Neural progenitor cell (in vitro differentiated cells): ENCODE results near the gene RRN3. TPM values are rescaled to one million over a fixed set of nuclear protein-coding genes. Genes with fewer than 3 reads are reported as not detected.

Experiments used
- DNase-seq: peaks from one replicate; pipeline ENCODE4 v3.0.0-alpha.2; 2016; ENCODE audit warnings: low spot score
- H2AFZ ChIP-seq: fragments of 200-600 bp; sonication (generic); replicated peaks from 2 replicates; pipeline ENCODE4 v1.6.1; 2016; ENCODE audit warnings: antibody characterized with exemption
- H3F3A ChIP-seq: fragments of 200-600 bp; sonication (generic); 2 replicates; pipeline ENCODE4 v1.6.1; 2016; ENCODE audit warnings: antibody characterized with exemption, low read depth
- H3K27ac ChIP-seq: fragments of 200-600 bp; sonication (generic); 2 replicates; pipeline ENCODE4 v1.5.1; 2016; ENCODE audit warnings: mild to moderate bottlenecking
- H3K27me3 ChIP-seq: fragments of 200-600 bp; sonication (generic); 2 replicates; pipeline ENCODE4 v1.6.1; 2016; ENCODE audit warnings: mild to moderate bottlenecking, moderate library complexity
- H3K36me3 ChIP-seq: fragments of 200-600 bp; sonication (generic); 2 replicates; pipeline ENCODE4 v1.5.1; 2016
- H3K4me1 ChIP-seq: fragments of 200-600 bp; sonication (generic); 2 replicates; pipeline ENCODE4 v1.6.1; 2016; ENCODE audit warnings: mixed run types
- H3K4me2 ChIP-seq: fragments of 200-600 bp; sonication (generic); 2 replicates; pipeline ENCODE4 v1.6.1; 2016
- H3K4me3 ChIP-seq: fragments of 200-600 bp; sonication (generic); 2 replicates; pipeline ENCODE4 v1.5.1; 2016
- H3K79me2 ChIP-seq: fragments of 200-600 bp; sonication (generic); 2 replicates; pipeline ENCODE4 v1.6.1; 2016; ENCODE audit warnings: low read depth
- H3K9ac ChIP-seq: fragments of 200-600 bp; sonication (generic); 2 replicates; pipeline ENCODE4 v1.6.1; 2016
- H3K9me3 ChIP-seq: fragments of 200-600 bp; sonication (generic); 2 replicates; pipeline ENCODE4 v1.5.1; 2016; ENCODE audit warnings: low read depth
- H4K20me1 ChIP-seq: fragments of 200-600 bp; sonication (generic); 2 replicates; pipeline ENCODE4 v1.6.1; 2016; ENCODE audit warnings: low read depth
- H3K27ac Mint-ChIP-seq: 3 replicates; pipeline ENCODE4 v1.8.0; 2021; ENCODE audit warnings: mixed read lengths
- H3K27me3 Mint-ChIP-seq: 2 replicates; pipeline ENCODE4 v1.8.0; 2022; ENCODE audit warnings: low read depth, mild to moderate bottlenecking, inconsistent platforms, moderate library complexity, mixed read lengths; ENCODE audit not compliant: insufficient read depth
- H3K36me3 Mint-ChIP-seq: 3 replicates; pipeline ENCODE4 v1.8.0; 2021; ENCODE audit warnings: mixed read lengths
- H3K4me1 Mint-ChIP-seq: 3 replicates; pipeline ENCODE4 v1.8.0; 2021; ENCODE audit warnings: mixed read lengths
- H3K4me3 Mint-ChIP-seq: 3 replicates; pipeline ENCODE4 v1.8.0; 2021; ENCODE audit warnings: mild to moderate bottlenecking, moderate library complexity, mixed read lengths
- H3K9me3 Mint-ChIP-seq: 3 replicates; pipeline ENCODE4 v1.8.0; 2020; ENCODE audit warnings: mixed read lengths
- EZH2 ChIP-seq: fragments of 200-600 bp; sonication (generic); IDR thresholded peaks from 2 replicates; pipeline ENCODE4 v1.6.1; 2017; ENCODE audit warnings: antibody characterized with exemption, mild to moderate bottlenecking, moderate library complexity
- EZH2phosphoT487 ChIP-seq: fragments of 200-600 bp; sonication (generic); IDR thresholded peaks from 2 replicates; pipeline ENCODE4 v1.6.1; 2017; ENCODE audit warnings: antibody characterized with exemption
- total RNA-seq: library from RNA; depleted of rRNA; stranded (reverse); fragments of >200 nt; gene quantifications from 2 replicates; pipeline ENCODE4 v1.2.3, GENCODE V29; 2015; ENCODE audit warnings: low replicate concordance
- TF ChIP-seq, protein P1 (sequence below): fragments of 200-600 bp; sonication (generic); IDR thresholded peaks from 2 replicates; pipeline ENCODE4 v1.5.1; 2017; ENCODE audit warnings: antibody characterized with exemption, mild to moderate bottlenecking

RRN3 gene
- total RNA-seq, 1 donor from 2014 or later: 39.1 TPM

DNA sequence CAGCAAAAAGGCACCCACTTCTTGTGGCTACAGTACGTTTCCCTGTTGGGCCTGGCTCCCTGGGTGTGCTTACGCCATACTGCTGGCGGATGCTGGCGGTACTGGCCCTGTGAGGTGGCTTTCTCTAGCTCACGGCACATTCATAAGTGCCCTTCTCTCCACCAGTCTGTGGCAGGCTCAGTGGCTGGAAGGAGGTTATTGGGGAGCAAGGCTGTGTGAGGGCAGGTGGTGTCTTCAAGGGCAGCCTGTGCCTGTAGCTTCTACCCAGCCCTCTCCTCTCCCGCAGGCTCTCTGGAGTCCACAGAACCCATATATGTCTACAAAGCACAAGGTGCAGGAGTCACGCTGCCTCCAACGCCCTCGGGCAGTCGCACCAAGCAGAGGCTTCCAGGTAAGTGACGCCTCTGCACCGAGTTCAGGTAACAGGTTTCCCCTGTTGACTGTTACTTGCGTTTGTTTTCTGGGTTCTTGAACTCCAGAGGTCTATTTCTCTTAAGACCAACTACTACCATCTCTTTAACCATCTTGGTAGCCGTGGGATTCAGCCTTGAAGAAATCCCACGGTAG lies 58.8 kb downstream of the RRN3 start:
- Mint-ChIP-seq H3K36me3 (peaks cover 31% of the 10 kb centered on the region), H3K27ac (no peak overlapping the region), H3K4me1 (peaks cover 4% of the 10 kb centered on the region), H3K9me3 (no peaks in the 10 kb centered on the region), H3K27me3 (peaks cover 3% of the 10 kb centered on the region), H3K4me3 (no peak overlapping the region)
- Histone ChIP-seq H3K27ac (no peak overlapping the region), H3K9ac (no peak overlapping the region), H2AFZ (no peak overlapping the region), H3K36me3 (no peaks in the 10 kb centered on the region), H3K4me3 (no peak overlapping the region), H3K4me2 (no peak overlapping the region), H3F3A (no peaks in the 10 kb centered on the region), H3K9me3 (no peaks in the 10 kb centered on the region), H4K20me1 (no peaks in the 10 kb centered on the region), H3K79me2 (no peaks in the 10 kb centered on the region), H3K4me1 (no peaks in the 10 kb centered on the region), H3K27me3 (no peaks in the 10 kb centered on the region)
- TF ChIP-seq, protein P1, sequence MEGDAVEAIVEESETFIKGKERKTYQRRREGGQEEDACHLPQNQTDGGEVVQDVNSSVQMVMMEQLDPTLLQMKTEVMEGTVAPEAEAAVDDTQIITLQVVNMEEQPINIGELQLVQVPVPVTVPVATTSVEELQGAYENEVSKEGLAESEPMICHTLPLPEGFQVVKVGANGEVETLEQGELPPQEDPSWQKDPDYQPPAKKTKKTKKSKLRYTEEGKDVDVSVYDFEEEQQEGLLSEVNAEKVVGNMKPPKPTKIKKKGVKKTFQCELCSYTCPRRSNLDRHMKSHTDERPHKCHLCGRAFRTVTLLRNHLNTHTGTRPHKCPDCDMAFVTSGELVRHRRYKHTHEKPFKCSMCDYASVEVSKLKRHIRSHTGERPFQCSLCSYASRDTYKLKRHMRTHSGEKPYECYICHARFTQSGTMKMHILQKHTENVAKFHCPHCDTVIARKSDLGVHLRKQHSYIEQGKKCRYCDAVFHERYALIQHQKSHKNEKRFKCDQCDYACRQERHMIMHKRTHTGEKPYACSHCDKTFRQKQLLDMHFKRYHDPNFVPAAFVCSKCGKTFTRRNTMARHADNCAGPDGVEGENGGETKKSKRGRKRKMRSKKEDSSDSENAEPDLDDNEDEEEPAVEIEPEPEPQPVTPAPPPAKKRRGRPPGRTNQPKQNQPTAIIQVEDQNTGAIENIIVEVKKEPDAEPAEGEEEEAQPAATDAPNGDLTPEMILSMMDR: no peak
- TF ChIP-seq EZH2 (no peak), EZH2phosphoT487 (no peak)
- no peak for DNase-seq

DNA sequence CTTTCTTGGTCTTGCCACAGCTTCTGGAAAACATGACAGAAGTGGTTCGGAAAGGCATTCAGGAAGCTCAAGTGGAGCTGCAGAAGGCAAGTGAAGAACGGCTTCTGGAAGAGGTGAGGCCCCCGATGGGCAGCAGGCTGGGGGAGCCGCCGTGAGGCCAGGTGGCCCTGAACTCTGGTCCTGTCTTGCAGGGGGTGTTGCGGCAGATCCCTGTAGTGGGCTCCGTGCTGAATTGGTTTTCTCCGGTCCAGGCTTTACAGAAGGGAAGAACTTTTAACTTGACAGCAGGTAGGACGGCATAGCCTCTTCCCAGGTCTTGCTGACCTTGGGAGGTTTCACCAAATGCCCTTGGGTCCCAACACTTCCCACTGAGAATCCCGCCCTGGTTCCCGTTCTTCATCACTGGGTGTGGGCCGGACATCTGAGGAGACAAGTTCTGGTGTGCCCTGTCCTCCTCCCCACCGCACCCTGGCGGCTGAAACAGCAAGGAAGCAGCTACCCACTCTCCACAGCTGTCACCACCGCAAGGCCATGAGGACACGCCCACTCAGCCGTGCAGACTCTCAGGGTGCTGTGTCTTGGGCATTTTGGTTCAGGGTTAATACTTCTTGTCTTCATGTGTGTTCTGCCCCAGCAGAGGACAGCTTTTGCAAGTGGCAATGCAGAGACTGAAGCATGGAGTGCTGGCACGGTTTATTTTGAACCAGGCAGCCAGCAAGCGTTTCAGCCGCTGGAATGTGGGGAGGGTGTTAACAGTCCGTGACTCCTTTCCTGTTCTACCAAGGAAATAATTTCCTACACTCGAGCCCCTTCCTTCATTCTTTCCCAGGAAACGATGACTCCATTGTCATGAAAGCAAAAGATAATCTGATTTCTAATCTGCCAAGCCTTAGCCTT lies 59.6 kb downstream of the RRN3 start:
- Histone ChIP-seq H3K27me3 (no peaks in the 10 kb centered on the region), H3K4me2 (no peak overlapping the region), H3K4me3 (no peak overlapping the region), H3K9me3 (no peaks in the 10 kb centered on the region), H3K27ac (no peak overlapping the region), H3K9ac (no peak overlapping the region), H2AFZ (no peak overlapping the region), H3F3A (peaks cover 5% of the 10 kb centered on the region), H4K20me1 (peaks cover 7% of the 10 kb centered on the region), H3K79me2 (no peaks in the 10 kb centered on the region), H3K36me3 (no peaks in the 10 kb centered on the region), H3K4me1 (peaks cover 3% of the 10 kb centered on the region)
- Mint-ChIP-seq H3K27me3 (peaks cover 3% of the 10 kb centered on the region), H3K4me1 (peaks cover 4% of the 10 kb centered on the region), H3K36me3 (peaks cover 28% of the 10 kb centered on the region), H3K9me3 (no peaks in the 10 kb centered on the region), H3K4me3 (no peak overlapping the region), H3K27ac (no peak overlapping the region)
- TF ChIP-seq EZH2: no peak
- TF ChIP-seq, protein P1: no peak
- no peak for TF ChIP-seq EZH2phosphoT487
- DNase-seq: no peak

DNA sequence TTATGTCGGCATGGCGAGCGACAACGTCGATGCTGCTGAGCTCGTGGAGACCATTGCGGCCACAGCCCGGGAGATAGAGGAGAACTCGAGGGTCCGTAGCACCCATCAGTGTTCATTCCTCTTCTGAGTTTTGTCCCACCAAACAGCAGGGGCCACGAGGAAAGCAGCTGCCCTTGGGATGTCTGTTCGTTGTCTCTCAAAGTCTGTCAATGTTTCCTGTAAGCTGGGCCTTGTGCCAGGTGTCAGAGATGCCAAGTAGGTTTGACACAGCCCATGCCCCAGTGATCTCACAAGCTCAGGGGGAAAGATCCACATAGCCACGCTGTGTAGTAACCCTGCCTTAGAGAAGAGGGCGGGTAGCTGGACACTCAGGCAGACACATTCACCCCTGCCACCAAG lies 60.8 kb downstream of the RRN3 start:
- Histone ChIP-seq H2AFZ (no peak overlapping the region), H3K9ac (no peak overlapping the region), H3K4me3 (no peak overlapping the region), H3F3A (peaks cover 8% of the 10 kb centered on the region), H3K9me3 (no peaks in the 10 kb centered on the region), H3K27ac (no peak overlapping the region), H3K27me3 (no peaks in the 10 kb centered on the region), H4K20me1 (peaks cover 18% of the 10 kb centered on the region), H3K79me2 (no peaks in the 10 kb centered on the region), H3K36me3 (no peaks in the 10 kb centered on the region), H3K4me2 (no peak overlapping the region), H3K4me1 (peaks cover 3% of the 10 kb centered on the region)
- Mint-ChIP-seq H3K4me1 (no peaks in the 10 kb centered on the region), H3K4me3 (no peak overlapping the region), H3K27ac (no peak overlapping the region), H3K27me3 (peaks cover 3% of the 10 kb centered on the region), H3K9me3 (no peaks in the 10 kb centered on the region), H3K36me3 (peaks cover 30% of the 10 kb centered on the region)
- TF ChIP-seq, protein P1: no peak
- TF ChIP-seq EZH2: no peak
- no peak for TF ChIP-seq EZH2phosphoT487
- no peak for DNase-seq
